ENCODE data around the gene TSEN54.

DNA sequence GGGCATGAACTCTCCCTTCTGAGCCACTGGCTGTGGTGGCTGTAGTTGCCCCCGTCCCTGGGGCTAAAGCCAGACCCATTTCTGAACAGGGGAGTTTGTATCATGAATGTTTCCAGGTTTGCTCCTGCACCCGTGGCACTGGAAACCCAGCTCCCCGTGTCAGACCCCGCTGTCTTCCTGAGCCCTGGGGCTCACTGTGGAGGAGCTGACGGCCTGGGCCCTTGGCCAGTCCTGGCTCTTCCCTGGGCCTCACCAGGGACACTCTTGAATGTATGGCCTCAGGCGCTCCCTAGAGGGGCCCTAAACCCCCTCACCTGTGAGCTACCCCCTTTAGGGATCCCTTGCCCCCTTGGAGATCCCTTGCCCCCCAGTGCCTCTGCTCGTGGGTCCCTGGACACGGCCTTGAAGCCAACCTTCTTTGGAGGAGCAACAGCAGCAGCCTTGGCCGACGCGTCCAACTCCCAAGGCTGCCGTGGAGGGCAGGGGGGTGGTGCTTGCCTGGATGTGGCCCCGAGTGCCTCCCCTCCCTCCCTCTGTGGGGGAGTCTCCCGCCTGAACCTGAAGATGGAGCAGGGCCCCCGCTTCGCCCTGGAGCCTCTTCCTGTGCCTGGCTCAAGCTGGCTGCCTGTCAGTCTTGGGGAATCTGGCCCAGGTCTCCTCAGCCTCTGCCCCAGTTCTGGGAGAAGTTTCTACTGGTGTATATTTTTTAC is 16.9 kb upstream of the TSEN54 start:
- no peak for TF ChIP-seq POLR2A (IDR thresholded peaks at IDR 0.05)
- TF ChIP-seq, protein P1, sequence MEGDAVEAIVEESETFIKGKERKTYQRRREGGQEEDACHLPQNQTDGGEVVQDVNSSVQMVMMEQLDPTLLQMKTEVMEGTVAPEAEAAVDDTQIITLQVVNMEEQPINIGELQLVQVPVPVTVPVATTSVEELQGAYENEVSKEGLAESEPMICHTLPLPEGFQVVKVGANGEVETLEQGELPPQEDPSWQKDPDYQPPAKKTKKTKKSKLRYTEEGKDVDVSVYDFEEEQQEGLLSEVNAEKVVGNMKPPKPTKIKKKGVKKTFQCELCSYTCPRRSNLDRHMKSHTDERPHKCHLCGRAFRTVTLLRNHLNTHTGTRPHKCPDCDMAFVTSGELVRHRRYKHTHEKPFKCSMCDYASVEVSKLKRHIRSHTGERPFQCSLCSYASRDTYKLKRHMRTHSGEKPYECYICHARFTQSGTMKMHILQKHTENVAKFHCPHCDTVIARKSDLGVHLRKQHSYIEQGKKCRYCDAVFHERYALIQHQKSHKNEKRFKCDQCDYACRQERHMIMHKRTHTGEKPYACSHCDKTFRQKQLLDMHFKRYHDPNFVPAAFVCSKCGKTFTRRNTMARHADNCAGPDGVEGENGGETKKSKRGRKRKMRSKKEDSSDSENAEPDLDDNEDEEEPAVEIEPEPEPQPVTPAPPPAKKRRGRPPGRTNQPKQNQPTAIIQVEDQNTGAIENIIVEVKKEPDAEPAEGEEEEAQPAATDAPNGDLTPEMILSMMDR (IDR thresholded peaks at IDR 0.05) = no peak
